WTC11 (cell line): ENCODE data around the gene SNX25. TPM values are rescaled to one million over a fixed set of nuclear protein-coding genes. Genes with fewer than 3 reads are reported as not detected.

Source experiments
- ATAC-seq: fragments of 200-7000 bp; cut with Tn5 transposase; 2 replicates; pipeline ENCODE4 v1.10.0; 2021; ENCODE audit warnings: mild to moderate bottlenecking, moderate library complexity
- CTCF ChIA-PET: fragments of 300-600 bp; sonication (Branson Sonifier 250); formaldehyde crosslinking; loops from one replicate; lab custom pipeline; 2021; ENCODE audit warnings: antibody characterized with exemption; lab: Charles Lee
- POLR2A ChIA-PET: fragments of 350-600 bp; sonication (Branson Sonifier 250); formaldehyde crosslinking; loops from one replicate; lab custom pipeline; 2021; ENCODE audit warnings: antibody characterized with exemption; lab: Charles Lee
- DNase-seq: peaks from one replicate; pipeline ENCODE4 v3.0.0; 2021; ENCODE audit warnings: low spot score
- H3K27ac Mint-ChIP-seq: 2 replicates; pipeline ENCODE4 v1.8.0; 2021; ENCODE audit warnings: mixed read lengths
- H3K27me3 Mint-ChIP-seq: 2 replicates; pipeline ENCODE4 v1.8.0; 2021; ENCODE audit warnings: low read depth, mild to moderate bottlenecking, moderate library complexity, mixed read lengths
- H3K36me3 Mint-ChIP-seq: 2 replicates; pipeline ENCODE4 v1.8.0; 2021; ENCODE audit warnings: mixed read lengths
- H3K4me1 Mint-ChIP-seq: 2 replicates; pipeline ENCODE4 v1.8.0; 2022; ENCODE audit warnings: mixed read lengths
- H3K4me3 Mint-ChIP-seq: 2 replicates; pipeline ENCODE4 v1.8.0; 2021; ENCODE audit warnings: mild to moderate bottlenecking, moderate library complexity, mixed read lengths
- H3K9me3 Mint-ChIP-seq: 2 replicates; pipeline ENCODE4 v1.8.0; 2021; ENCODE audit warnings: mixed read lengths
- ERG ChIP-seq: fragments of 250-450 bp; sonication (Bioruptor Pico); IDR thresholded peaks from 2 replicates; pipeline ENCODE4 v1.8.0; 2021; ENCODE audit warnings: mild to moderate bottlenecking
- MXD4 ChIP-seq: fragments of 250-450 bp; sonication (Bioruptor Pico); IDR thresholded peaks from 2 replicates; pipeline ENCODE4 v1.8.0; 2021; ENCODE audit warnings: mild to moderate bottlenecking, moderate library complexity, borderline replicate concordance
- MYBL2 ChIP-seq: sonication (generic); formaldehyde crosslinking; IDR thresholded peaks from 2 replicates; pipeline ENCODE4 v1.8.1; 2023; ENCODE audit warnings: mild to moderate bottlenecking, moderate library complexity, missing genetic modification reagents
- TP53 ChIP-seq: sonication (generic); formaldehyde crosslinking; IDR thresholded peaks from 2 replicates; pipeline ENCODE4 v1.8.1; 2023; ENCODE audit warnings: mild to moderate bottlenecking, missing genetic modification reagents
- USF1 ChIP-seq: sonication (generic); formaldehyde crosslinking; IDR thresholded peaks from 2 replicates; pipeline ENCODE4 v1.8.0; 2022; ENCODE audit warnings: mild to moderate bottlenecking, missing genetic modification reagents
- ZNF138 ChIP-seq: sonication (generic); formaldehyde crosslinking; conservative IDR thresholded peaks from 2 replicates; pipeline ENCODE4 v1.8.1; 2022; ENCODE audit warnings: mild to moderate bottlenecking, moderate library complexity, missing genetic modification reagents
- ZNF232 ChIP-seq: sonication (generic); formaldehyde crosslinking; IDR thresholded peaks from 2 replicates; pipeline ENCODE4 v1.8.0; 2022; ENCODE audit warnings: mild to moderate bottlenecking, missing genetic modification reagents
- ZNF416 ChIP-seq: fragments of 250-450 bp; sonication (Bioruptor Pico); IDR thresholded peaks from 2 replicates; pipeline ENCODE4 v1.9.0; 2021; ENCODE audit warnings: mild to moderate bottlenecking, inconsistent platforms
- ZNF671 ChIP-seq: fragments of 250-450 bp; sonication (Bioruptor Pico); IDR thresholded peaks from 2 replicates; pipeline ENCODE4 v1.8.0; 2021; ENCODE audit warnings: mild to moderate bottlenecking
- total RNA-seq: library from RNA; stranded (reverse); gene quantifications from 3 replicates; pipeline ENCODE4 v1.2.3, GENCODE V29; 2021
- TF ChIP-seq, protein P1 (sequence below): sonication (generic); formaldehyde crosslinking; conservative IDR thresholded peaks from 2 replicates; pipeline ENCODE4 v1.8.1; 2023; ENCODE audit warnings: mild to moderate bottlenecking, low read depth, missing genetic modification reagents, moderate library complexity
- TF ChIP-seq, protein P2 (sequence below): fragments of 250-450 bp; sonication (Bioruptor Pico); IDR thresholded peaks from 2 replicates; pipeline ENCODE4 v2.1.2; 2022; ENCODE audit warnings: mild to moderate bottlenecking, moderate library complexity
- TF ChIP-seq, protein P3 (sequence below): sonication (generic); formaldehyde crosslinking; IDR thresholded peaks from 2 replicates; pipeline ENCODE4 v1.8.1; 2023; ENCODE audit warnings: mild to moderate bottlenecking, missing genetic modification reagents, moderate library complexity

The SNX25 gene
- total RNA-seq, 1 experiment from 2014 or later = 16.9 TPM

GRCh38 chr4:185304541-185304940 is 95.1 kb downstream of the SNX25 start (continued):
- TF ChIP-seq, protein P1, sequence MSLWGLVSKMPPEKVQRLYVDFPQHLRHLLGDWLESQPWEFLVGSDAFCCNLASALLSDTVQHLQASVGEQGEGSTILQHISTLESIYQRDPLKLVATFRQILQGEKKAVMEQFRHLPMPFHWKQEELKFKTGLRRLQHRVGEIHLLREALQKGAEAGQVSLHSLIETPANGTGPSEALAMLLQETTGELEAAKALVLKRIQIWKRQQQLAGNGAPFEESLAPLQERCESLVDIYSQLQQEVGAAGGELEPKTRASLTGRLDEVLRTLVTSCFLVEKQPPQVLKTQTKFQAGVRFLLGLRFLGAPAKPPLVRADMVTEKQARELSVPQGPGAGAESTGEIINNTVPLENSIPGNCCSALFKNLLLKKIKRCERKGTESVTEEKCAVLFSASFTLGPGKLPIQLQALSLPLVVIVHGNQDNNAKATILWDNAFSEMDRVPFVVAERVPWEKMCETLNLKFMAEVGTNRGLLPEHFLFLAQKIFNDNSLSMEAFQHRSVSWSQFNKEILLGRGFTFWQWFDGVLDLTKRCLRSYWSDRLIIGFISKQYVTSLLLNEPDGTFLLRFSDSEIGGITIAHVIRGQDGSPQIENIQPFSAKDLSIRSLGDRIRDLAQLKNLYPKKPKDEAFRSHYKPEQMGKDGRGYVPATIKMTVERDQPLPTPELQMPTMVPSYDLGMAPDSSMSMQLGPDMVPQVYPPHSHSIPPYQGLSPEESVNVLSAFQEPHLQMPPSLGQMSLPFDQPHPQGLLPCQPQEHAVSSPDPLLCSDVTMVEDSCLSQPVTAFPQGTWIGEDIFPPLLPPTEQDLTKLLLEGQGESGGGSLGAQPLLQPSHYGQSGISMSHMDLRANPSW (CRISPR knock-in tag) = no peak
- TF ChIP-seq MXD4 = no peak
- TF ChIP-seq ZNF671 = no peak
- no peak for TF ChIP-seq ZNF232 (CRISPR knock-in tag)
- TF ChIP-seq, protein P2, sequence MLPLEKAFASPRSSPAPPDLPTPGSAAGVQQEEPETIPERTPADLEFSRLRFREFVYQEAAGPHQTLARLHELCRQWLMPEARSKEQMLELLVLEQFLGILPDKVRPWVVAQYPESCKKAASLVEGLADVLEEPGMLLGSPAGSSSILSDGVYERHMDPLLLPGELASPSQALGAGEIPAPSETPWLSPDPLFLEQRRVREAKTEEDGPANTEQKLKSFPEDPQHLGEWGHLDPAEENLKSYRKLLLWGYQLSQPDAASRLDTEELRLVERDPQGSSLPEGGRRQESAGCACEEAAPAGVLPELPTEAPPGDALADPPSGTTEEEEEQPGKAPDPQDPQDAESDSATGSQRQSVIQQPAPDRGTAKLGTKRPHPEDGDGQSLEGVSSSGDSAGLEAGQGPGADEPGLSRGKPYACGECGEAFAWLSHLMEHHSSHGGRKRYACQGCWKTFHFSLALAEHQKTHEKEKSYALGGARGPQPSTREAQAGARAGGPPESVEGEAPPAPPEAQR = no peak
- TF ChIP-seq TP53 (CRISPR knock-in tag) = no peak
- TF ChIP-seq ERG = no peak
- no peak for TF ChIP-seq MYBL2

- DNase-seq = peak; percentile 49
- H3K9me3 Mint-ChIP-seq = no peaks in the 10 kb centered on the region
- no peaks in the 10 kb centered on the region for H3K27me3 Mint-ChIP-seq
- peaks cover 9% of the 10 kb centered on the region for H3K36me3 Mint-ChIP-seq
- H3K4me1 Mint-ChIP-seq = peaks cover 37% of the 10 kb centered on the region
- TF ChIP-seq ZNF416 (no peak), ZNF138 (0 out of 2 replicates have a peak, but pooled peaks have one; percentile 38), USF1 (CRISPR knock-in tag) (peak; percentile 73; the same call in 1 of the 2 replicates)
- TF ChIP-seq, protein P3, sequence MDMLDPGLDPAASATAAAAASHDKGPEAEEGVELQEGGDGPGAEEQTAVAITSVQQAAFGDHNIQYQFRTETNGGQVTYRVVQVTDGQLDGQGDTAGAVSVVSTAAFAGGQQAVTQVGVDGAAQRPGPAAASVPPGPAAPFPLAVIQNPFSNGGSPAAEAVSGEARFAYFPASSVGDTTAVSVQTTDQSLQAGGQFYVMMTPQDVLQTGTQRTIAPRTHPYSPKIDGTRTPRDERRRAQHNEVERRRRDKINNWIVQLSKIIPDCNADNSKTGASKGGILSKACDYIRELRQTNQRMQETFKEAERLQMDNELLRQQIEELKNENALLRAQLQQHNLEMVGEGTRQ (CRISPR knock-in tag) = peak; percentile 70
- TF ChIP-seq, protein P1 (CRISPR knock-in tag) = no peak
- peak overlapping the region; percentile 79 for H3K27ac Mint-ChIP-seq
- ATAC-seq = peak; percentile 82
- CTCF ChIA-PET = interaction anchor here (0.9 to 3.7 kb wide), 3 partner anchors 121 to 171 kb away, joined by 4 to 16 read pairs (median 4); no protein-coding TSS in a partner anchor
- POLR2A ChIA-PET = interaction anchor here (1.0 kb wide), 1 partner anchor 162 kb away, joined by 5 read pairs; the partner anchor contains the start of gene SLC25A4
- H3K4me3 Mint-ChIP-seq = no peak overlapping the region
Measured at GRCh38 chr4:185304944-185305690, 95.7 kb downstream of the SNX25 start.
